Prostate gland (tissue), 2 donors: Measurements from ENCODE around the gene ACOT8.

ENCODE experiments used
- CTCF ChIP-seq, 4 experiments: fragments of 200-600 bp in 2 of 4; fragments of 450-650 bp in 2 of 4; sonication (generic) in 2 of 4; IDR thresholded peaks; 1 replicate in 3 of 4; 2 replicates in 1 of 4; pipeline ENCODE4 v1.5.1; 2016 to 2019; ENCODE audit warnings: antibody characterized with exemption in 4 of 4, mild to moderate bottlenecking in 2 of 4, moderate library complexity in 2 of 4
- POLR2A ChIP-seq: fragments of 450-650 bp; IDR thresholded peaks from one replicate; pipeline ENCODE4 v1.6.1; 2016; ENCODE audit warnings: antibody characterized with exemption, mild to moderate bottlenecking

GRCh38 chr20:45894797-45895196 lies 37.6 kb upstream of the ACOT8 start:
- no peak for TF ChIP-seq POLR2A
- TF ChIP-seq CTCF (IDR thresholded peaks at IDR 0.05), result no peak
